Coronary artery (tissue), 2 donors: ENCODE results near the gene FAAH2.

Experiments
- DNase-seq: peaks from one replicate; pipeline ENCODE4 v3.0.0-alpha.2; 2017; ENCODE audit warnings: low spot score
- H3K27ac ChIP-seq, 2 donors: fragments of 200-600 bp; sonication (generic); one replicate each; pipeline ENCODE4 v1.5.1; 2016 to 2019
- H3K4me3 ChIP-seq: fragments of 200-600 bp; sonication (generic); 2 replicates; pipeline ENCODE4 v1.5.1; 2016; ENCODE audit warnings: mild to moderate bottlenecking, moderate library complexity
- TF ChIP-seq, protein P1 (sequence below): fragments of 200-600 bp; sonication (generic); IDR thresholded peaks from one replicate; pipeline ENCODE4 v1.5.1; 2019; ENCODE audit warnings: antibody characterized with exemption

Gene FAAH2

GRCh38 chrX:57451426-57452020 lies 165.0 kb downstream of the FAAH2 start:
- H3K27ac ChIP-seq: no peak overlapping the region
- DNase-seq: no peak
- TF ChIP-seq, protein P1, sequence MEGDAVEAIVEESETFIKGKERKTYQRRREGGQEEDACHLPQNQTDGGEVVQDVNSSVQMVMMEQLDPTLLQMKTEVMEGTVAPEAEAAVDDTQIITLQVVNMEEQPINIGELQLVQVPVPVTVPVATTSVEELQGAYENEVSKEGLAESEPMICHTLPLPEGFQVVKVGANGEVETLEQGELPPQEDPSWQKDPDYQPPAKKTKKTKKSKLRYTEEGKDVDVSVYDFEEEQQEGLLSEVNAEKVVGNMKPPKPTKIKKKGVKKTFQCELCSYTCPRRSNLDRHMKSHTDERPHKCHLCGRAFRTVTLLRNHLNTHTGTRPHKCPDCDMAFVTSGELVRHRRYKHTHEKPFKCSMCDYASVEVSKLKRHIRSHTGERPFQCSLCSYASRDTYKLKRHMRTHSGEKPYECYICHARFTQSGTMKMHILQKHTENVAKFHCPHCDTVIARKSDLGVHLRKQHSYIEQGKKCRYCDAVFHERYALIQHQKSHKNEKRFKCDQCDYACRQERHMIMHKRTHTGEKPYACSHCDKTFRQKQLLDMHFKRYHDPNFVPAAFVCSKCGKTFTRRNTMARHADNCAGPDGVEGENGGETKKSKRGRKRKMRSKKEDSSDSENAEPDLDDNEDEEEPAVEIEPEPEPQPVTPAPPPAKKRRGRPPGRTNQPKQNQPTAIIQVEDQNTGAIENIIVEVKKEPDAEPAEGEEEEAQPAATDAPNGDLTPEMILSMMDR: no peak
- no peak overlapping the region for H3K4me3 ChIP-seq

DNA sequence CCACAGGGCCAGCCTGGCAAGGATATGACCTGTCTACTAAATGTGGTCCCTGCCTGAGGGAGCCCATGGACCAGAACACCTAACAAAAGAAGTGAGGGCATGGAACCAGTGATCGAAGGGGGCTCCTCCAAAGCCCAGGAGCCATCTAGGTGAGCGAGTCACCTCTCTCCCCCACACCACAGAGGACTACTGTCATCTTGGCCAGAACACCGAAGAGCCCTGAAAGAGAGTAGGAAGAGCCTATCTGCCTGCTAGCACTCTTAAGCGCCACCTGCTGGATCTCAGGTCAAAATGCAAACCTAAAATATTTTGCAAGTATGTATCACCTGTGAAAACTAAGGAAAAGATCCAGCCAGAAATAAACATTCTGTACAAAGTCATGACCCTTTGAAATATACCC lies 167.4 kb downstream of the FAAH2 start:
- no peak overlapping the region for H3K27ac ChIP-seq
- no peak overlapping the region for H3K4me3 ChIP-seq
- DNase-seq: no peak
- TF ChIP-seq, protein P1: no peak

DNA sequence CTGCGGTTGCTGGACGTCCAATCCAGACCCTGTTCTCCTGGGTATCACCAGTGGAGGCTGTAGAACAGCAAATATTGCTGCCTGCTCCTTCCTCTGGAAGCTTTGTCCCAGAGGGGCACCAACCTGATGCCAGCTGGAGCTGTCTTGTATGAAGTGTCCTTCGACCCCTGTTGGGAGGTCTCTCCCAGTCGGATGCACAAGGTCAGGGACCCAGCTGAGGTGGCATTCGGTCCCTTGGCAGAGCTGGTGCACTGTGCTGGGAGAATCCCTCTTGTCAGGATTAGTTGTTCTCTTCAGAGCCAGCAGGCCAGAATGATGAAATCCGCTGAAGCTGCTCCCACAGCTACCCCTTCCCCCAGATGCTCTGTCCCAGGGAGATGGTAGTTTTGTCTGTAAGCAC lies 195.0 kb downstream of the FAAH2 start:
- TF ChIP-seq, protein P1: no peak
- Histone ChIP-seq H3K4me3 (no peak overlapping the region), H3K27ac (no peak overlapping the region)
- DNase-seq: no peak

DNA sequence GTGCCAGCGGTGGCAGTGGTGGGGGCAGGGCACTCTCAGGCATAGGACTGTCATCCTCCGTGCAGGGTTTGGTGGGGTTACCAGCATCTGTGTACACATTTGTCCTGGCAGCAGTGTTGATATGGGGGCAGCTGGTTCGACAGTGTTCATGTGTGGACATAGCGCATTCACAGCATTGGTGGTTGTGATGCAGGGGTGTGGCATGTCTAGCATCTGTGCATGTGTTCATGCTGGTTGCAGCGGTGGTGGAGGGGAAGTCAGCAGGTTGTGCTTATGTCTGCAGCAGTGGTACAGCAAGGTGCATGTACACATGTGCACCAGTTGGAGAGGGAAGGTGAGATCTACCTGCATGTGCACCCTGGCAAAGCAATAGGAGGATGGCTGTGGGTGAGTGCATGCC lies 230.0 kb downstream of the FAAH2 start:
- TF ChIP-seq, protein P1: no peak
- H3K4me3 ChIP-seq: no peak overlapping the region
- no peak for DNase-seq
- H3K27ac ChIP-seq: no peak overlapping the region

GRCh38 chrX:57519578-57520118 lies 233.1 kb downstream of the FAAH2 start:
- DNase-seq: no peak
- no peak overlapping the region for H3K27ac ChIP-seq
- TF ChIP-seq, protein P1: no peak
- H3K4me3 ChIP-seq: no peak overlapping the region

GRCh38 chrX:57528670-57529255 lies 242.3 kb downstream of the FAAH2 start:
- no peak overlapping the region for H3K4me3 ChIP-seq
- TF ChIP-seq, protein P1: no peak
- no peak for DNase-seq
- H3K27ac ChIP-seq: no peak overlapping the region
